CD4-positive, alpha-beta T cell treated with Interleukin-12 subunit alpha and Interleukin-12 subunit beta, for 1 hour (primary cell): ENCODE measurements around the gene FAT2.
"Not testable (repeated sequence)": the region's sequence is repeated elsewhere in the genome, so short reads cannot be mapped to it uniquely, and the experiment has no call there.

ENCODE experiments used
- DNase-seq: peaks from one replicate; pipeline ENCODE4 v3.0.0-alpha.2; 2020

FAT2 gene

DNA sequence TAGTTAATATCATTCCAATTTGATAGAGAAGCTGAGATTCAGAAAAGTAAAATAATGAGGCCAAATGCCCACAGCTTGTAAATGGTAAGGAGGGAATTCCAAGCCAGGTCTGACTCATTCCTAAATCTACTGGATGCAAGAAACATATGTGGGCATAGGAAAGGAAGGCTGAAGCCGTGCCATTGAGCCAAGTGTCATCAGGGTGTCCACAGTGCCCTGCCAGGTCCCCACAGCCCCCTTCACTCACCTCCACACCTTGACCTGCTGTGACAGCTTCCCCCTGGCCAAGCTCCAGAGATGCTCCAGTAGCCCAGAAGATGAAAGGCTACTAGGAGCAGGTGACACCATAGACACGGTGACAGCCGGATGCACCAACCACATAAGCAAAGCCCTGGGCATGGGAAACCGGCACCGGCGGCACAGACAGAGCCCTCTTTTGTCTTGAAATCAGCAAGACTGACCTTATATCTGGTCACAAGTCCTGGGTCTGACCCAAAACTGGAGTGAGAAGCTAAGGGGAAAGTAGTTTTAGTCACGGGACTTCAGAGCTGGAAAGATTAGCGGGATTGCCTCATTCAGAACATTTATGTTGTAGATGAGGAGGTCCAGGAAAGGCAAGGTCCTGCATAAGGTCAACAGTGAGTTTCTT lies 20.1 kb upstream of the FAT2 start:
- no peak for DNase-seq

DNA sequence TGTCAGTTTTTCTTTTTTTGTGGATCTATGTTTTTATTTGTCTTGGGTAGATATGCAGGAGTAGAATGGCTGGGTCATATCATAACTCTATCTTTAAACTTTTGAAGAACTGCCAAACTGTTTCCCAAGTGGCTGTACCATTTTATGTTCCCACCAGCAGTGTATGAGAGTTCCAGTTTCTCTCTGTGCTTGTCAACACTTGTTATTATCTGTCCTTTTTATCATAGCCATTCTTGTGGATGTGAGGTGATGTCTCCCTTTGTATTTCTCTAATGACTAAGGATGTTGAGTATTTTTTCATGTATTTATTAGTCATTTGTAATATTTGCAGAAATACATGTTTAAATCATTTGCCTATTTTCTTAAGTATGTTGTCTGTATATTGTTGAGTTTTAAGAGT lies 17.4 kb upstream of the FAT2 start:
- DNase-seq = no peak

DNA sequence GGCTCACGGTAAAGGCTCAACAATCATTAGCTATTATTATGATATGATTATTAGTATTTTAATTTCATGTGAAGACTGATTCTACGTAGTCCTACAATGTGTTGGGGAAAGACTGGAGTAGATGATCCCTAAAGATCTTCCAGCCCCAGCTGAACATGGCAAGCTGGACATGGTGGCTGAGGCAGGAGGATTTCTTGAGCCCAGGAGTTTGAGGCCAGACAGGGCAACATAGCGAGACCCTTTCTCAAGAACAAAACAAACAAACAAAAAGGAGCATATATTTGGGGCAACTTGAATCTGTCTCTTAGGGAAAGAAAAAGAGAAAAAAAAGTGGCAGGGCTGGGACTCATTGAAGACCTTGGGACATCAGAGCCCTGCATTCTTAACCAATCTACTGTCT lies 16.2 kb upstream of the FAT2 start:
- no peak for DNase-seq

DNA sequence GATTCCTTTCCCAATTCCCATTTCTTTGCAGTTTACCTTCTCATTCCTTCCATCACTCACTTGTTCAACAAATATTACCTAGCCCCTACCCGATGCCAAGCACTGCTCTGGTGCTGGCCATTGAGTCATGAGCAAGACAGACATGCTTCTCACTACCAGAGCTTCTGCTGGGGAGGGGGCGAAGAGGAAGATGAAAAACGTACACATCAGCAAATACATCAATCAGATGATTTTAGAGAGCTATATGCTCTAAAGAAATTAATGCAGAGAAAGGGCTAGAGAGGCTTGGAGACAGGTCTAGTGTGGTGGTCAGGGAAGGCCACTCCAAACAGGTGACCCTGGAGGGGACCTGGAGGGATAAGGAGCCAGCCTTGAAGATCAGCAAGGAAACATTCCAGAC lies 14.4 kb upstream of the FAT2 start:
- no peak for DNase-seq

GRCh38 chr5:151602806-151603205 lies 11.7 kb upstream of the FAT2 start:
- no peak for DNase-seq

DNA sequence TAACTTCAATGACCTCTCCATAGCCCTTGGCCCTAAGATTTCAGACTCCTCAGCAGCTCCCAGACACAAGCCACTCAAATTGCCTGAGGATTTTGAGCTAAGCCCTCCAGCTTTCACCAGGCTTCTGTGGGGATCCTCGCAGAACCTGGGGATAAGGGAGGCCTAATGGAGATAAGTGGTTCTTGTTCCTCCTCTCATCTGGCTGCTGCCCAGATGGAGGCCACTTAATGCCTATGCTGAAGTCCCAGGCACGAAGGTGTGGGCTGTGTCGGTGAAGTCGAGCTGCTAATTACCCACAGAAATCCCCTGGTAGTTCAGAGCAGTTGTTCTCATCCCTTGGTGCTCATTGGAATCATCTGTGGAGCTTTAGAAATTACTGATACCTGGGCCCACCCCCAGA lies 10.3 kb upstream of the FAT2 start:
- no peak for DNase-seq

DNA sequence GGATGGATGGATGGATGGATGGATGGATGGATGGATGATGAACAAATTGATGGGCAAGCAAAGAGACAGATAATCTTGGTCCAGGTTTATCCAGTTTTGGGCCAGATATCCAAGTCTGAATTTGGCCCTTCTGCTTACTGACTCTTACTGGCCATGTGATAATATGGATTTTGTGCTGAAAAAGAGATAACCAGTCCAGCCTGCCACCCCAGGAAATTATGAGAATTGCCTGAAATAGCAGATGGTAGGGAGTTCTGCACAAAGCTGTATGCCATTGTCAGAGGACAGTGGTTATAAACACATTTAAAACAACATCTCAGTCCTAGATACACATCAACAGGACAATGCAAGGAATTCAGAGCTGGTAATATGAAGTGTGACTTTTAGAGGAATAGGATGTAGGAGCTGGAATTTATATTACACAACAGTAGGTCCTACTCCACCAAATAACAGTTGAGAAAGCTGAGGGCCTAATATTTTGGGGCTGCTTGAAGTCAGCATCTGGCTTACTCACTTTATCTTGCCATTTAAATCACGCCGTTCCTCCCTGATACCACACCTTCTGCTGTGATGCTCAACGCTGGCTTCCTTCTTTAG lies 9.0 kb upstream of the FAT2 start:
- no peak for DNase-seq

GRCh38 chr5:151598984-151599383 lies 7.9 kb upstream of the FAT2 start:
- no peak for DNase-seq

- DNase-seq = no peak
These were observed 7.4 kb upstream of the FAT2 start for GRCh38 chr5:151598549-151598948.

- no peak for DNase-seq
These were observed 6.6 kb upstream of the FAT2 start for GRCh38 chr5:151597749-151598148.

- DNase-seq = no peak
These were observed 5.9 kb upstream of the FAT2 start for GRCh38 chr5:151596828-151597539.

GRCh38 chr5:151595411-151595826 lies 4.3 kb upstream of the FAT2 start:
- DNase-seq = no peak

DNA sequence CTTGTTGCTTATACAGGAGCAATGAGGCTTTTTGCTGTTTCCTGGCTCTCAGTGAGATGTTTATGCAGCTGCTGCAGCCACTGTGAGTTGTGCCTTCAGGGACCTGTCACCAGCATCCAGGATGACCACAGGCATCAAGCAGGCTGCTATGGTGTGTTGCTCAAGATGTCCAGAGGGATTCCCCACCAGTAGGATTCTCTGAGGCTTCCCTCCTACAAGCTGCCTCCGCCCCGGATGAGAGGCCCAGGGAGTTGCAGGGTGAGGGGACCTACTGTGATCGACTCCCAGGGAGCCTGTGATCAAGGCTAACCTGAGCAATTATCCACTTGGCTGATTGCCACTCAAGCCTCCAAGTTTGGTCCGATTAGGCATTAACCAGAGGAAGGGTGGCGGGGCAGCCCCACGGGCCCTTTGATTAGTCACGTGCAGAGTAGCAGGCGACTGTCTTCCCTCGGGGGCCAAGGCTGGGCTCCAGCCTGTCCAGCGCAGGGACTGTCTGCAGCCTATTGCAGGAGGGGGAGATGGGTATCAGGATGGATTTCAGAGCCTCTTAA lies 1.8 kb upstream of the FAT2 start:
- no peak for DNase-seq

DNA sequence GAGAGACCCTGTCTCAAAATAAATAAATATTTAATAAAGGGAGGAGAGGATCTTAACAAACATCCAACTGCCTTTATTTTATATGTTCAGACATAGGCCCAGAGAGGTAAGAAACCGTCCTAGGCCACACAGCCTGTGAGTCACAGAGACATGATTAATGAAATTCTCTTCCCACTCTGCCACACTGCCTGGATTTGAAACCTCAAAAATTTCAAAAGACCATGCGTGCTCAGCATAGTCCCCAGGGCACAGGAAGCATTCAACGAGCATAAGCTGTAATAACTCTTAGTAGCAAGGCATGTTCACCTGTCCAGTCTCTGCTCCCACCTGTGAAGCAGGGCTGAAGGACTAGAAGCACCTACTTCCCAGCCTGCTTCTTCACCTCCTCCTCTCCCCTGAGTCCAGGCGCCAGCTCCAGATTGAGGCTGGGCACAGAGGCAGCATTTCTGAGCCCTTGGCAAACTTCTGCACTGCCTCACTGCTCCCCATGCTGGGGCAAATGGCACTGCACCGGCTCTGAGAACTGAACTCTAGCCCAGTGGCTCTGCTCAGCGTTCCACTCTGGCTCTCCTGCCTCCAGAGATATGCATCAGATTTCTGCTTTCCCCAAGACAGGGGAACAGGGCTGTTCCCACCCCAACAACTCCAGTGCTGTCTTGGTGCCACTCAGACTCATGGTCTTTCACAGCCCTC lies 1.1 kb downstream of the FAT2 start:
- no peak for DNase-seq

DNA sequence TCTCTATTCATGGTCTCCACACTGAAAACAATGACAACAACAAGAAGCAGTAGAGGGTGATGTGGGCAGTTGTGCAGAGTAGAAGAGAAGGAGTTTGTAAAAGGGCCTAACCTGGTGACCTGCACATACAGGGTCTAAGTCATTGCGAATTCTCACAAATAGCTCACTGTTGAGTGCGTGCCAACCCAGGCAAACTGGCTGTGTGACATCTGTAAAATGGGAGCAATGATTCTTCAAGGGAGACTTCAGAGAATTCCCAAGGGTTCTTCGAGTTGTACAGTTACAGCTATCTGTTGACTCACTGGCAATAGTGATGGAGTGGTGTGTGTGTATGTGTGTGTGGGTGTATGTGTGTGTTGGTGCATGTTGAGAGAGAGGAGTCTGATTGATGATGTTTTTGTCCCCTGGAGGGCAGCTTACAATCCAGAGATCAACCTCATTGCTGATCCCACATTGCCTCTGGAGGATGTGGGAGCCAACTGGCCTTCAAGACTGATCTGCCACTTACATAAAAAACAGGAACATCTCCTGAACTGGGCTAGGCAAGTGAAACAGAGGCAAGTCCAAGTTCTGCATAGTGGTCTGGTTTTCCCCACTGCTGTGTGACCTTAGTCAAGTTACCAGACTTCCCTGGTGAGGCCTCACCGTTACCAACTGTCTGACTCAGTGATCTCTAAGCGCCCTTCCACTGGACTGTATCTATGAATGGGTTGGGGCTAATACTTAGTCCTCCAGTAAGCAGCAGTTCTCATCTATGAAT lies 3.2 kb downstream of the FAT2 start:
- no peak for DNase-seq

GRCh38 chr5:151585970-151586369 lies 5.2 kb downstream of the FAT2 start:
- no peak for DNase-seq

GRCh38 chr5:151585344-151585743 lies 5.8 kb downstream of the FAT2 start:
- DNase-seq = not testable (repeated sequence)

GRCh38 chr5:151584057-151584937 lies 6.8 kb downstream of the FAT2 start:
- no peak for DNase-seq

DNA sequence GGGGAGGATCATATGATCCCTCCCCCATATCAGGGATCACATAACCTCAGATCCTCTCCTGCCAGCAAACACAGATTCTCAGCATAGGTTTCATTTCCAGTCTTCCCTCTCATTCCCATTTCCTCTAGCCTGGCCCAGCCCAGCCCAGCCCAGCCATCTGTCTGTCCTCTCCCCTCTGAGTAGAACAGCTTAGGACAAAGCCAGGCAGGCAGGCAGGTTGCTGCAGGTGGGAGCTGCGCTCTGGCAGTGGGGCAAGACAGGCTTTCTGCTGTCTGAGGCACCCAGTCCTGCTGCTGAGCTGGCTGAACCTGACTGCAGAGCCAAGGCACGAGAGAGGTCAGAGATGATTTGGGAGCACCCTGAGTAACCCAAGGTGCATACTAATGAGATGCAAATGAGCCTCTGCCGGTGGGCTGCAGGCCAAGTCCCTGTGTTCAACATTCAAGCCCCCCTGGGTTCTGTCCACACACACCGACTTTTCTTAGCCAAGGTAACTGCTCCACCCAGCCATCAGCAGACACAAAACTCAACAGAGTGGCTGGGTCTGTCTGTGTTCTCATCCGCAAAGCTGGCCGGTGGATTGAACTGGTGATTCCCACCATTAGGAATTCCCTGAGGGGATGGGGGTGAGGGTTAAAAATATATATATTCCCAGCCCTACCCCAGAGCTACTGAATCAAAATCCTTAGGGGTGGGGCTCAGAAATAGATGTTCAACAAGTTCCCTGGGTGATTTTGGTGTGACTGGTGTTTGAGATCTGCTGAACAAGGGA lies 9.1 kb downstream of the FAT2 start:
- DNase-seq = no peak

DNA sequence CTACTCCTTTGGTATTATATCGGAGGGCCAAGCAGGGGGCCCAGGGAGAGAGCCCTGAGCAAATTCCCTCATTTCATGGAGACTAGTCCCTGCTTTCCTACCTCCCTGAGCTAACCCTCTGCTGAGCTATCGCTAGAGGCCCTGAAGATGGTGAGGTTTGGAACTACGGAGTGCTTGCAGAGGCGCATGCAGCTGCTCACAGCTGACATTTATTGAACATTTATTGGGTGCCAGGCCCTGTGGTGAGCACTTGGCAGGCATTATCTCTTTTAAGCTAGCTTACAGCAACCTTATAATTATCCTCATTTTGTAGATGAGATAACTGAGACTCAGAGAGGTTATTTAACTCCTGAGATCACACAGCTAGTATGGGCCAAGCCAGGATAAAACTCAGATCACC lies 9.8 kb downstream of the FAT2 start:
- DNase-seq = no peak

GRCh38 chr5:151580858-151581257 lies 10.3 kb downstream of the FAT2 start:
- no peak for DNase-seq
